ENCODE measurements around the gene CCDC187.

DNA sequence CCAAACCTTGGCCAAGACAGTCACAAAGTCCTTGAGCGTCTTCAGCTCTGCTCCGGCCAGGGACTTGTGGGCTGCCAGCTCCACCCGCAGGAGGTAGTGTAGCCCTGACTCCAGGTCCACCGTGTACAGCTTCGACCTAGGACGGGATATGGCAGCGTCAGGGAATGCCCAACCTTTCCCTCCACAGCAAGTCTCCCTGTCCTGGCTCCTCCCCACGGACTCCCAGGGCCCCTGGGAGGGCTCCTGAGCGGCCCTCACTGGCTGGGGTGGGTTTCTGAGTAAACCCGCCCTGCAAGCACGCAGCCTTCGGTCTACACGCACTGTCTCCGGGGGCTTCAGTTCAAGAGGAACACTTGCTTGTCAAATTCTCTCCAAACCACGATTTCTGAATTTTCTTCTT, 85.2 kb downstream of the CCDC187 start:
- TF ChIP-seq KDM1A (IDR thresholded peaks at IDR 0.05; ENCODE audit: borderline replicate concordance, low read length): no peak
- no peak for TF ChIP-seq YY1 (IDR thresholded peaks at IDR 0.05; ENCODE audit: low read depth, low read length)
- no peak for TF ChIP-seq POLR2A (IDR thresholded peaks at IDR 0.05; ENCODE audit: control extremely low read depth in 1 of 2, low read depth in 2 of 2, low read length in 2 of 2)
- TF ChIP-seq EZH2 (IDR thresholded peaks at IDR 0.05; ENCODE audit: low read depth, low read length, severe bottlenecking): no peak
- TF ChIP-seq POLR2AphosphoS5 (IDR thresholded peaks at IDR 0.05; ENCODE audit: low read depth, low read length): no peak
- no peak for TF ChIP-seq BCL11A (IDR thresholded peaks at IDR 0.05; ENCODE audit: low read depth in 2 of 2, low read length in 2 of 2)
- TF ChIP-seq, protein P1, sequence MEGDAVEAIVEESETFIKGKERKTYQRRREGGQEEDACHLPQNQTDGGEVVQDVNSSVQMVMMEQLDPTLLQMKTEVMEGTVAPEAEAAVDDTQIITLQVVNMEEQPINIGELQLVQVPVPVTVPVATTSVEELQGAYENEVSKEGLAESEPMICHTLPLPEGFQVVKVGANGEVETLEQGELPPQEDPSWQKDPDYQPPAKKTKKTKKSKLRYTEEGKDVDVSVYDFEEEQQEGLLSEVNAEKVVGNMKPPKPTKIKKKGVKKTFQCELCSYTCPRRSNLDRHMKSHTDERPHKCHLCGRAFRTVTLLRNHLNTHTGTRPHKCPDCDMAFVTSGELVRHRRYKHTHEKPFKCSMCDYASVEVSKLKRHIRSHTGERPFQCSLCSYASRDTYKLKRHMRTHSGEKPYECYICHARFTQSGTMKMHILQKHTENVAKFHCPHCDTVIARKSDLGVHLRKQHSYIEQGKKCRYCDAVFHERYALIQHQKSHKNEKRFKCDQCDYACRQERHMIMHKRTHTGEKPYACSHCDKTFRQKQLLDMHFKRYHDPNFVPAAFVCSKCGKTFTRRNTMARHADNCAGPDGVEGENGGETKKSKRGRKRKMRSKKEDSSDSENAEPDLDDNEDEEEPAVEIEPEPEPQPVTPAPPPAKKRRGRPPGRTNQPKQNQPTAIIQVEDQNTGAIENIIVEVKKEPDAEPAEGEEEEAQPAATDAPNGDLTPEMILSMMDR (IDR thresholded peaks at IDR 0.05; ENCODE audit: control extremely low read depth in 1 of 3, insufficient read depth in 1 of 3, low read depth in 1 of 3, low read length in 3 of 3): peak in 1 of 3 experiments; percentile 30; a peak in 1 of 4 replicates
- no peak for TF ChIP-seq RNF2 (IDR thresholded peaks at IDR 0.05; ENCODE audit: borderline replicate concordance, low read depth, low read length, missing control alignments, poor library complexity, severe bottlenecking)
- TF ChIP-seq SP1 (IDR thresholded peaks at IDR 0.05; ENCODE audit: low read depth, low read length): no peak
- no peak for TF ChIP-seq SP2 (IDR thresholded peaks at IDR 0.05; ENCODE audit: low read length)
